Loucy (cell line): Measurements from ENCODE around the gene CRYBA1.

Experiments used
- H2AFZ ChIP-seq: fragments of 200-600 bp; sonication (generic); 2 replicates; pipeline ENCODE4 v1.6.0; 2016; ENCODE audit warnings: antibody characterized with exemption, mild to moderate bottlenecking, low read length, moderate library complexity
- H3F3A ChIP-seq: fragments of 200-600 bp; 2 replicates; pipeline ENCODE4 v1.6.0; 2016; ENCODE audit warnings: antibody characterized with exemption, low read depth, mild to moderate bottlenecking
- H3K27me3 ChIP-seq: fragments of 200-600 bp; sonication (generic); 2 replicates; pipeline ENCODE4 v1.6.1; 2014; ENCODE audit warnings: low read length, mild to moderate bottlenecking; ENCODE audit not compliant: insufficient read depth, poor library complexity, severe bottlenecking
- H3K36me3 ChIP-seq: fragments of 200-600 bp; sonication (generic); 2 replicates; pipeline ENCODE4 v1.6.1; 2016; ENCODE audit warnings: low read length; ENCODE audit not compliant: insufficient read depth
- H3K4me1 ChIP-seq: fragments of 200-600 bp; sonication (generic); 2 replicates; pipeline ENCODE4 v1.5.1; 2014; ENCODE audit warnings: low read length, mild to moderate bottlenecking; ENCODE audit not compliant: insufficient read depth, poor library complexity, severe bottlenecking
- H3K4me2 ChIP-seq: fragments of 200-600 bp; sonication (generic); 2 replicates; pipeline ENCODE4 v1.6.0; 2014; ENCODE audit warnings: antibody characterized with exemption, low read length, low read depth, mild to moderate bottlenecking; ENCODE audit not compliant: poor library complexity, severe bottlenecking
- H3K4me3 ChIP-seq: fragments of 200-600 bp; sonication (generic); 2 replicates; pipeline ENCODE4 v1.5.1; 2014; ENCODE audit warnings: low read length, mild to moderate bottlenecking, mixed read lengths; ENCODE audit not compliant: poor library complexity, severe bottlenecking
- H3K79me2 ChIP-seq: fragments of 200-600 bp; sonication (generic); 2 replicates; pipeline ENCODE4 v1.6.1; 2014; ENCODE audit warnings: low read length; ENCODE audit not compliant: insufficient read depth
- H3K9ac ChIP-seq: fragments of 200-600 bp; sonication (generic); 2 replicates; pipeline ENCODE4 v1.6.0; 2014; ENCODE audit warnings: mild to moderate bottlenecking, low read depth, low read length, moderate library complexity; ENCODE audit not compliant: poor library complexity, severe bottlenecking
- H3K9me2 ChIP-seq: fragments of 200-600 bp; sonication (generic); replicated peaks from 2 replicates; pipeline ENCODE4 v1.6.1; 2016; ENCODE audit warnings: low read depth, low read length, mixed read lengths
- H3K9me3 ChIP-seq: fragments of 200-600 bp; sonication (generic); 2 replicates; pipeline ENCODE4 v1.6.1; 2014; ENCODE audit warnings: mild to moderate bottlenecking, antibody characterized with exemption, low read length, low read depth; ENCODE audit not compliant: insufficient read depth
- H4K20me1 ChIP-seq: fragments of 200-600 bp; sonication (generic); 2 replicates; pipeline ENCODE4 v1.6.0; 2014; ENCODE audit warnings: antibody characterized with exemption, low read length, mild to moderate bottlenecking; ENCODE audit not compliant: insufficient read depth, poor library complexity, severe bottlenecking
- EZH2phosphoT487 ChIP-seq: fragments of 200-600 bp; IDR thresholded peaks from 2 replicates; pipeline ENCODE4 v1.6.1; 2018; ENCODE audit warnings: antibody characterized with exemption, mild to moderate bottlenecking, moderate library complexity, borderline replicate concordance
- TF ChIP-seq, protein P1 (sequence below): fragments of 200-600 bp; sonication (generic); conservative IDR thresholded peaks from 2 replicates; pipeline ENCODE4 v1.5.1; 2014; ENCODE audit warnings: mild to moderate bottlenecking, antibody characterized with exemption, low read length

The CRYBA1 gene

DNA sequence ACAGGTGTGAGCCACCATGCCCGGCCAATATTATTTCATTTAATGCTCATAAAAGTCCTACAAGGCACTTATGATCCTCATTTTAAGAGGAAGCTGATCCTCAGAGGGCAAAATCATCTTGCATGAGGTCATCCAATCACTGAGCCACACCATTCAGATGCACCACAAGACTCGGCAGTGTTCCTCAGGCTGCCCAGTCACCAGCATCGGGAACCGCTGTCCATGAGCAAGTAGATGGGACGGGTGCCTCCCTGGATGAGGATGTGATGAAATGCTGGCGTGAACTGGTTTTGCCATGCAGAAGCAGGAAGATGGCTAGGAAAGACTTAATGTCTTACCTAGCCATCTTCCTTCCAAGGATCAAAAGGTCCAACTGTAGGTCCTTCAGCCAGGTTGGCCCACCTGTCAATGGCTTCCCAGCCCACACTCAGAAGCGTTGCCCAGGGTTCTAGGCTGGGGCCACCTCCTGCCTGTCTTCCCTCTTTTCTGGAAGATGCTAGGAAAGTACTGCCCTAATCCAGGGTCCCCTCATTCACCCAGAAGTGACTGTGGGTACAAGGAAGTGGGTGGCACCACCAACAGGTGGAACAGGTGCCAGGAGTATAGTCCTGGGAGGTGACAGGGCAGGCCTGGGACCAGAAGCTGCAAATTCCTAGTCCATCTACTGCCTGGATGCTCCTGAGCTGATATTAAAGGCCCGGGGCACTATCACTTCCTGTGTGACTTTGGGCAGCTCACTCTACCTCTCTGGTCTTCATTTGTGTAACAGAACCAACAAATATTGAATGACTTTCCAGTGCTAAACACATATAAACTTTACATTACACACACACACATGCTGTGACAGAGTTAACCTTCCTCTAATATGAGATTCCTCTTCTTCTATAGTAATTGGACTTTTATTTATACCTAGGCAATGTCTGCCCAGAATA lies 32.2 kb upstream of the CRYBA1 start:
- no peak overlapping the region for H3K4me3 ChIP-seq
- no peaks in the 10 kb centered on the region for H3F3A ChIP-seq
- H2AFZ ChIP-seq: no peak overlapping the region
- H3K9ac ChIP-seq: no peak overlapping the region
- no peaks in the 10 kb centered on the region for H3K9me3 ChIP-seq
- H3K9me2 ChIP-seq: no peaks in the 10 kb centered on the region
- H3K4me2 ChIP-seq: no peak overlapping the region
- H3K4me1 ChIP-seq: no peaks in the 10 kb centered on the region
- no peaks in the 10 kb centered on the region for H4K20me1 ChIP-seq
- TF ChIP-seq, protein P1, sequence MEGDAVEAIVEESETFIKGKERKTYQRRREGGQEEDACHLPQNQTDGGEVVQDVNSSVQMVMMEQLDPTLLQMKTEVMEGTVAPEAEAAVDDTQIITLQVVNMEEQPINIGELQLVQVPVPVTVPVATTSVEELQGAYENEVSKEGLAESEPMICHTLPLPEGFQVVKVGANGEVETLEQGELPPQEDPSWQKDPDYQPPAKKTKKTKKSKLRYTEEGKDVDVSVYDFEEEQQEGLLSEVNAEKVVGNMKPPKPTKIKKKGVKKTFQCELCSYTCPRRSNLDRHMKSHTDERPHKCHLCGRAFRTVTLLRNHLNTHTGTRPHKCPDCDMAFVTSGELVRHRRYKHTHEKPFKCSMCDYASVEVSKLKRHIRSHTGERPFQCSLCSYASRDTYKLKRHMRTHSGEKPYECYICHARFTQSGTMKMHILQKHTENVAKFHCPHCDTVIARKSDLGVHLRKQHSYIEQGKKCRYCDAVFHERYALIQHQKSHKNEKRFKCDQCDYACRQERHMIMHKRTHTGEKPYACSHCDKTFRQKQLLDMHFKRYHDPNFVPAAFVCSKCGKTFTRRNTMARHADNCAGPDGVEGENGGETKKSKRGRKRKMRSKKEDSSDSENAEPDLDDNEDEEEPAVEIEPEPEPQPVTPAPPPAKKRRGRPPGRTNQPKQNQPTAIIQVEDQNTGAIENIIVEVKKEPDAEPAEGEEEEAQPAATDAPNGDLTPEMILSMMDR: no peak
- TF ChIP-seq EZH2phosphoT487: no peak
- no peaks in the 10 kb centered on the region for H3K36me3 ChIP-seq
- H3K27me3 ChIP-seq: no peaks in the 10 kb centered on the region
- H3K79me2 ChIP-seq: no peaks in the 10 kb centered on the region

DNA sequence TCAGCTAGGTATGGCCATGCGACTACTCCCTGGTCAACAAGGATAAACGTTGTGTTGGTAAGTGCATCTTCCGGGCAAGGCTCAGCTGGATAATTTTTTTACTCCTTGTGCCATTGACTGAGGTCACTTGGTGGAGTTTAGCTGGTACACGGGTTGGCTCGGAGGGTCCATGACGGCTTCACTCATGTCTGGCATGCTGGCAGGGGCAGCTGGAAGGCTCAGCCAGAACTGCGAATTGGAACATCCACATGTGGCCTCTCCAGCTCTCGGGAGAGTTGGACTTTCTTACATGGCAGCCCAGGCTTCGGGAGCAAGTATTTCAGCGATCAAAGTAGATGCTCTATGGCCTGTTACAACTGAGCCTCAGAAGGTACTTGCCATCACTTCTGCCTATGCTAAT lies 31.5 kb upstream of the CRYBA1 start:
- Histone ChIP-seq H3K9me3 (no peaks in the 10 kb centered on the region), H3K36me3 (no peaks in the 10 kb centered on the region), H2AFZ (no peak overlapping the region), H3K4me3 (no peak overlapping the region), H3F3A (no peaks in the 10 kb centered on the region), H3K27me3 (no peaks in the 10 kb centered on the region), H3K4me2 (no peak overlapping the region), H3K9ac (no peak overlapping the region), H3K9me2 (no peaks in the 10 kb centered on the region), H4K20me1 (no peaks in the 10 kb centered on the region), H3K4me1 (no peaks in the 10 kb centered on the region), H3K79me2 (no peaks in the 10 kb centered on the region)
- TF ChIP-seq, protein P1: no peak
- TF ChIP-seq EZH2phosphoT487: no peak

DNA sequence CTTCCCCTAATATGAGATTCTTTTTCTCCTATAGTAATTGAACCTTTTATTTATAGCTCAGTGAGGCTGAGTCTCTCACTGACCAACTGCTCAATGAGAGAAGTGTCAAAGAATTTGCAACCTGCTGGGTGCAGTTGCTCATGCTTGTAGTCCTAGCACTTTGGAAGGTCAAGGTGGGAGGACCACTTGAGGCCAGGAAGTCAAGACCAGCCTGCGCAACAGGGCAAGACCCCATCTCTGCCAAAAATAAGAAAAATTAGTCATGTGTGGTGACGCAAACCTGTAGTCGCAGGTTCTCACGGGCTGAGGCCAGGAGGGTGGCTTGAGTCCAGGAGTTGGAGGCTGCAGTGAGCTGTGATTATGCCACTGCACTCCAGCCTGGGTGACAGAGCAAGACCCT lies 30.9 kb upstream of the CRYBA1 start:
- H2AFZ ChIP-seq: no peak overlapping the region
- no peak overlapping the region for H3K4me2 ChIP-seq

More for the DNA sequence above, 30.9 kb upstream of the CRYBA1 start:
- H3K4me3 ChIP-seq: no peak overlapping the region
- no peaks in the 10 kb centered on the region for H3K79me2 ChIP-seq
- no peaks in the 10 kb centered on the region for H3K27me3 ChIP-seq
- H3F3A ChIP-seq: no peaks in the 10 kb centered on the region
- H3K9me3 ChIP-seq: no peaks in the 10 kb centered on the region
- no peaks in the 10 kb centered on the region for H3K36me3 ChIP-seq
- no peaks in the 10 kb centered on the region for H3K9me2 ChIP-seq
- TF ChIP-seq EZH2phosphoT487: no peak
- TF ChIP-seq, protein P1: no peak
- H3K4me1 ChIP-seq: no peaks in the 10 kb centered on the region
- no peak overlapping the region for H3K9ac ChIP-seq
- H4K20me1 ChIP-seq: no peaks in the 10 kb centered on the region
